Thyroid gland (tissue), 4 donors: Measurements from ENCODE around the gene POLD1.

Experiments used
- CTCF ChIP-seq, 6 experiments: fragments of 200-600 bp in 3 of 6; fragments of 450-650 bp in 3 of 6; sonication (generic) in 3 of 6; IDR thresholded peaks; one replicate each; pipeline ENCODE4 v1.5.1; 2016 to 2019; ENCODE audit warnings: antibody characterized with exemption in 6 of 6, mild to moderate bottlenecking in 2 of 6, inconsistent platforms in 1 of 6, moderate library complexity in 1 of 6
- POLR2A ChIP-seq, 2 donors: fragments of 450-650 bp; IDR thresholded peaks; one replicate each; pipeline ENCODE4 v1.6.1; 2017; ENCODE audit warnings: antibody characterized with exemption in 2 of 2, mild to moderate bottlenecking in 2 of 2, moderate library complexity in 1 of 2

- TF ChIP-seq CTCF (IDR thresholded peaks at IDR 0.05) (no peak), POLR2A (IDR thresholded peaks at IDR 0.05) (no peak)
Observed at GRCh38 chr19:50365434-50366306, 18.5 kb upstream of the POLD1 start, which contains the start of gene NAPSA.
